ENCODE data around the gene OTUB2. TPM values are rescaled to one million over a fixed set of nuclear protein-coding genes. Genes with fewer than 3 reads are reported as not detected.
A peak's percentile ranks its signal among the peaks of the same experiment; 100 is the strongest.

Gene OTUB2
- polyA plus RNA-seq, 1 donor (not counting 4 experiments of a cell fraction or from before 2014, with no cell fraction given) = 2.6 TPM

DNA sequence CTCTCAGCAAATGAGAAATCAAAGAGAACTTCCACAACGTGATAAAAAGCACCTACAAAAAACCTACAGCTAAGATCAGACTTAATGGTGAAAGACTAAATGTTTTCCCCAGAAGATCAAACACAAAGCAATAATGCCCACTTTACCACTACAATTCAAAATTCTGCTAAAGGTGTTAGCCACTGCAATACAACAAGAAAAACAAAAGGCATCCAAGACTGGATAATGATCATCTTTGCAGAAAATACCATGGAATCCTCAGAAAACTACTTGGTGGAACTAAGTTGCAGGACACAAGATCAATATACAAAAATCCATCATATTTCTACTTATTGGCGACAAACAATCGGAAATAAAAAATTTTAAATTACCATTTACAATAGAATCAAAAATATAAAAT, 48.4 kb downstream of the OTUB2 start:
- FAIRE-seq = no peak
- H3K9me1 ChIP-seq (ENCODE audit: control insufficient read depth, extremely low read depth, insufficient read depth, low read length) = no peaks in the 10 kb centered on the region

DNA sequence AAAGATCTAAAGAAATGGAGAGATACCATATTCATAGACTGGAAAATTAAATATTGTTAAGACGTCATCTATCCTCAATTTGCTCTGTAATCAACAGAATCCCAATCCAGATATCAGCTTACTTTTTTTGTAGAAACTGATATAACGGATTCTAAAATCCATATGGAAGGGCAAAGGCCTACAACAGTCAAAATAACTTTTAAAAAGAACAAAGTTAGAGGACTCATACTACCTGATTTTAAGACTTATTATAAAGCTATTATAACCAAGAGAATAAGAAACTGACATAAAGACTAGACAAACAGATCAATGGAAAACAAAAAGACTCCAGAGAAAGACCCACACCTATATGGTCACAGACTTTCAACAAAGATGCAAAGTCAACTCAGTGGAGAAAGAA, 48.9 kb downstream of the OTUB2 start:
- peak overlapping the region in 1 of 3 experiments; percentile 5 for H3K4me3 ChIP-seq (ENCODE audit: control insufficient read depth in 2 of 3, extremely low read depth in 1 of 3, insufficient read depth in 2 of 3, low read depth in 1 of 3, low read length in 3 of 3)
- peaks cover 24% of the 10 kb centered on the region for H3K4me1 ChIP-seq (ENCODE audit: control insufficient read depth, extremely low read depth, insufficient read depth, low read length)
- no peaks in the 10 kb centered on the region for H3K9me1 ChIP-seq (ENCODE audit: control insufficient read depth, extremely low read depth, insufficient read depth, low read length)
- H3K9ac ChIP-seq (ENCODE audit: control insufficient read depth, extremely low read depth, insufficient read depth, low read length) = no peak overlapping the region
- FAIRE-seq = no peak
- no peak for DNase-seq (ENCODE audit: low read depth, low spot score)
- H4K20me1 ChIP-seq (ENCODE audit: control insufficient read depth, extremely low read depth, insufficient read depth, low read length) = peaks cover 5% of the 10 kb centered on the region
- TF ChIP-seq EZH2 (IDR thresholded peaks at IDR 0.05; ENCODE audit: low read length) = no peak
- TF ChIP-seq, protein P1, sequence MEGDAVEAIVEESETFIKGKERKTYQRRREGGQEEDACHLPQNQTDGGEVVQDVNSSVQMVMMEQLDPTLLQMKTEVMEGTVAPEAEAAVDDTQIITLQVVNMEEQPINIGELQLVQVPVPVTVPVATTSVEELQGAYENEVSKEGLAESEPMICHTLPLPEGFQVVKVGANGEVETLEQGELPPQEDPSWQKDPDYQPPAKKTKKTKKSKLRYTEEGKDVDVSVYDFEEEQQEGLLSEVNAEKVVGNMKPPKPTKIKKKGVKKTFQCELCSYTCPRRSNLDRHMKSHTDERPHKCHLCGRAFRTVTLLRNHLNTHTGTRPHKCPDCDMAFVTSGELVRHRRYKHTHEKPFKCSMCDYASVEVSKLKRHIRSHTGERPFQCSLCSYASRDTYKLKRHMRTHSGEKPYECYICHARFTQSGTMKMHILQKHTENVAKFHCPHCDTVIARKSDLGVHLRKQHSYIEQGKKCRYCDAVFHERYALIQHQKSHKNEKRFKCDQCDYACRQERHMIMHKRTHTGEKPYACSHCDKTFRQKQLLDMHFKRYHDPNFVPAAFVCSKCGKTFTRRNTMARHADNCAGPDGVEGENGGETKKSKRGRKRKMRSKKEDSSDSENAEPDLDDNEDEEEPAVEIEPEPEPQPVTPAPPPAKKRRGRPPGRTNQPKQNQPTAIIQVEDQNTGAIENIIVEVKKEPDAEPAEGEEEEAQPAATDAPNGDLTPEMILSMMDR (optimal IDR thresholded peaks at IDR 0.05 in 1 of 3, IDR thresholded peaks at IDR 0.05 in 1 of 3, conservative IDR thresholded peaks at IDR 0.05 in 1 of 3; ENCODE audit: extremely low read depth in 1 of 3, insufficient read depth in 2 of 3, low read length in 3 of 3) = no peak
- H3K27ac ChIP-seq (ENCODE audit: control insufficient read depth, insufficient read depth, low read length) = no peak overlapping the region
- H3K79me2 ChIP-seq (ENCODE audit: control insufficient read depth, insufficient read depth, low read length) = peaks cover 96% of the 10 kb centered on the region
- peaks cover 4% of the 10 kb centered on the region for H3K9me3 ChIP-seq (ENCODE audit: control insufficient read depth, low read depth, low read length)
- dilution Hi-C loops (cut with MboI; ENCODE audit: extremely low pct_ligation_motif_present, low sequenced_read_pairs) = no loop called here
- peaks cover 8 to 16% of the 10 kb centered on the region in 2 experiments for H3K36me3 ChIP-seq (ENCODE audit: control insufficient read depth in 2 of 2, extremely low read depth in 1 of 2, insufficient read depth in 2 of 2, low read length in 2 of 2)
- H3K4me2 ChIP-seq (ENCODE audit: control insufficient read depth, extremely low read depth, insufficient read depth, low read depth, low read length) = no peak overlapping the region
- H2AFZ ChIP-seq (ENCODE audit: control insufficient read depth, low read length) = no peak overlapping the region
- H3K27me3 ChIP-seq (ENCODE audit: control insufficient read depth, extremely low read depth, insufficient read depth, low read length) = no peaks in the 10 kb centered on the region

More for the DNA sequence above, 48.4 kb downstream of the OTUB2 start:
- H3K9me3 ChIP-seq (ENCODE audit: control insufficient read depth, low read depth, low read length) = peaks cover 4% of the 10 kb centered on the region
- no peak overlapping the region for H3K9ac ChIP-seq (ENCODE audit: control insufficient read depth, extremely low read depth, insufficient read depth, low read length)
- dilution Hi-C loops (cut with MboI; ENCODE audit: extremely low pct_ligation_motif_present, low sequenced_read_pairs) = no loop called here
- H3K36me3 ChIP-seq (ENCODE audit: control insufficient read depth in 2 of 2, extremely low read depth in 1 of 2, insufficient read depth in 2 of 2, low read length in 2 of 2) = peaks cover 8 to 16% of the 10 kb centered on the region in 2 experiments
- no peak overlapping the region for H3K27ac ChIP-seq (ENCODE audit: control insufficient read depth, insufficient read depth, low read length)
- TF ChIP-seq EZH2 (IDR thresholded peaks at IDR 0.05; ENCODE audit: low read length) = no peak
- TF ChIP-seq, protein P1 (optimal IDR thresholded peaks at IDR 0.05 in 1 of 3, IDR thresholded peaks at IDR 0.05 in 1 of 3, conservative IDR thresholded peaks at IDR 0.05 in 1 of 3; ENCODE audit: extremely low read depth in 1 of 3, insufficient read depth in 2 of 3, low read length in 3 of 3) = no peak
- H3K27me3 ChIP-seq (ENCODE audit: control insufficient read depth, extremely low read depth, insufficient read depth, low read length) = no peaks in the 10 kb centered on the region
- no peak overlapping the region for H2AFZ ChIP-seq (ENCODE audit: control insufficient read depth, low read length)
- no peak overlapping the region for H3K4me2 ChIP-seq (ENCODE audit: control insufficient read depth, extremely low read depth, insufficient read depth, low read depth, low read length)
- no peak overlapping the region for H3K4me3 ChIP-seq (ENCODE audit: control insufficient read depth in 2 of 3, extremely low read depth in 1 of 3, insufficient read depth in 2 of 3, low read depth in 1 of 3, low read length in 3 of 3)
- DNase-seq (ENCODE audit: low read depth, low spot score) = no peak
- H4K20me1 ChIP-seq (ENCODE audit: control insufficient read depth, extremely low read depth, insufficient read depth, low read length) = peaks cover 5% of the 10 kb centered on the region
- H3K4me1 ChIP-seq (ENCODE audit: control insufficient read depth, extremely low read depth, insufficient read depth, low read length) = peaks cover 19% of the 10 kb centered on the region
- peaks cover 96% of the 10 kb centered on the region for H3K79me2 ChIP-seq (ENCODE audit: control insufficient read depth, insufficient read depth, low read length)
